Measurements from ENCODE around the gene ECE2.
A peak's percentile ranks its signal among the peaks of the same experiment; 100 is the strongest.

The ECE2 gene

DNA sequence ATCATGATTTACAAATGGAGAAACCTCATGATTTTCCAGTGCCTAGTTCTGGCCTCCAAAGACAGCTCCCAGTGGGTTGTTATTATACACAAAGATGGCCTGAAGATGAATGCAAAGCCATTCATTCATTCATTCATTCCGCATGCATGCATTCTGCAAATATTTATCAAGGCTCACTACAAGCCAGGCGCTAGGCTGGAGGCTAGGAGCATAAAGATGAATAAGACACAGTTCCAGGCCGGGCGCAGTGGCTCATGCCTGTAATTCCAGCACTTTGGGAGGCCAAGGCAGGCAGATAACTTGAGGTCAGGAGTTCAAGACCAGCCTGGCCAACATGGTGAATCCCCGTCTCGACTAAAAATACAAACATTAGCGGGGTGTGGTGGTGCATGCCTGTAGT, 20.8 kb downstream of the ECE2 start:
- Histone ChIP-seq H3K4me3 (ENCODE audit: low read depth, low read length, poor library complexity, severe bottlenecking) (no peak overlapping the region), H3K4me2 (ENCODE audit: low read length) (no peak overlapping the region), H3K4me1 (ENCODE audit: insufficient read depth, low read length, severe bottlenecking) (peaks cover 19% of the 10 kb centered on the region), H3K79me2 (ENCODE audit: insufficient read depth, low read length) (peaks cover 15% of the 10 kb centered on the region), H3K27ac (ENCODE audit: low read depth, low read length, poor library complexity, severe bottlenecking) (no peak overlapping the region), H3K9me3 (ENCODE audit: low read length) (no peaks in the 10 kb centered on the region), H3K36me3 (ENCODE audit: insufficient read depth, low read length) (peaks cover 17% of the 10 kb centered on the region), H3K9me2 (ENCODE audit: low read depth, low read length) (no peaks in the 10 kb centered on the region), H3K9ac (ENCODE audit: low read length) (no peak overlapping the region), H3K27me3 (ENCODE audit: insufficient read depth, low read length) (no peaks in the 10 kb centered on the region), H3F3A (ENCODE audit: insufficient read depth, low read length) (no peaks in the 10 kb centered on the region), H2AFZ (ENCODE audit: low read length) (no peak overlapping the region), H4K20me1 (ENCODE audit: insufficient read depth, low read length) (no peaks in the 10 kb centered on the region)
- TF ChIP-seq, protein P1, sequence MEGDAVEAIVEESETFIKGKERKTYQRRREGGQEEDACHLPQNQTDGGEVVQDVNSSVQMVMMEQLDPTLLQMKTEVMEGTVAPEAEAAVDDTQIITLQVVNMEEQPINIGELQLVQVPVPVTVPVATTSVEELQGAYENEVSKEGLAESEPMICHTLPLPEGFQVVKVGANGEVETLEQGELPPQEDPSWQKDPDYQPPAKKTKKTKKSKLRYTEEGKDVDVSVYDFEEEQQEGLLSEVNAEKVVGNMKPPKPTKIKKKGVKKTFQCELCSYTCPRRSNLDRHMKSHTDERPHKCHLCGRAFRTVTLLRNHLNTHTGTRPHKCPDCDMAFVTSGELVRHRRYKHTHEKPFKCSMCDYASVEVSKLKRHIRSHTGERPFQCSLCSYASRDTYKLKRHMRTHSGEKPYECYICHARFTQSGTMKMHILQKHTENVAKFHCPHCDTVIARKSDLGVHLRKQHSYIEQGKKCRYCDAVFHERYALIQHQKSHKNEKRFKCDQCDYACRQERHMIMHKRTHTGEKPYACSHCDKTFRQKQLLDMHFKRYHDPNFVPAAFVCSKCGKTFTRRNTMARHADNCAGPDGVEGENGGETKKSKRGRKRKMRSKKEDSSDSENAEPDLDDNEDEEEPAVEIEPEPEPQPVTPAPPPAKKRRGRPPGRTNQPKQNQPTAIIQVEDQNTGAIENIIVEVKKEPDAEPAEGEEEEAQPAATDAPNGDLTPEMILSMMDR (IDR thresholded peaks at IDR 0.05; ENCODE audit: low read length) = no peak
- no peak for TF ChIP-seq EZH2 (IDR thresholded peaks at IDR 0.05; ENCODE audit: borderline replicate concordance, low read length)

DNA sequence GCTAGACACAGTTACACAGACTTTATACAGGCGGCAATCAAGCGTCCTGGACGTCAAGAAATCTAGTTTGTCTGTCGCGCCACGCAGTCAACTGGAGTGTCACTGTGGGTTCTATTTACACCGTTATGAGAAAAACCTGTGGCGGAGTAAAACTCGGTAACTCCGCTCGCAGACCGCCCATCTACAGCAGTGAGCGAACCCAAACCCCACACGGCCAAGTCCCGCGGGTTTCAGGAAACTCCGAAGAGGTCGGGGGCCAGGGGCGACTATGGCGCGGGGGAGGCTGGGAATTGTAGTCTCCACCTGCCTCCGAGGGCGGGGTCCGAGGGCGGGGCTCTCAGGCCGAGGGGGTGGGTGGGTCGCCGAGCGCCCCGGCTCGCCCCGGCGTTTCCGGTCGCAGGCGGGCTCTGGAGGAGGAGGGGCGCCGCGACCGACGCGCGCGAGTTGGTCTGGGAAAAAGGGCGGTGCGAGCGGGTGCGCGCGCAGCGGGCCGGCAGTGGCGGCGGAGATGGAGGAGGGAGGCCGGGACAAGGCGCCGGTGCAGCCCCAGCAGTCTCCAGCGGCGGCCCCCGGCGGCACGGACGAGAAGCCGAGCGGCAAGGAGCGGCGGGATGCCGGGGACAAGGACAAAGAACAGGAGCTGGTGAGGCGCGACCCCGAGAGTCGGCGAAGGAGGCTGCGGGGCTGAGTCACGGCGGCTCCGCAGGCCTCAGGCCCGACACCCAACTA, 23.1 kb downstream of the ECE2 start, which contains the start of gene PSMD2:
TSS of gene PSMD2 (plus strand) at position 483 of the 729 bp plus-strand sequence. CDS start at position 509, 26 bp downstream.
- Histone ChIP-seq H3F3A (ENCODE audit: insufficient read depth, low read length) (no peaks in the 10 kb centered on the region), H2AFZ (ENCODE audit: low read length) (peak within 1 kb of the TSS; percentile 42; the same call in 1 of the 2 replicates)
- TF ChIP-seq, protein P1 (IDR thresholded peaks at IDR 0.05; ENCODE audit: low read length) = no peak
- TF ChIP-seq EZH2 (IDR thresholded peaks at IDR 0.05; ENCODE audit: borderline replicate concordance, low read length) = no peak

DNA sequence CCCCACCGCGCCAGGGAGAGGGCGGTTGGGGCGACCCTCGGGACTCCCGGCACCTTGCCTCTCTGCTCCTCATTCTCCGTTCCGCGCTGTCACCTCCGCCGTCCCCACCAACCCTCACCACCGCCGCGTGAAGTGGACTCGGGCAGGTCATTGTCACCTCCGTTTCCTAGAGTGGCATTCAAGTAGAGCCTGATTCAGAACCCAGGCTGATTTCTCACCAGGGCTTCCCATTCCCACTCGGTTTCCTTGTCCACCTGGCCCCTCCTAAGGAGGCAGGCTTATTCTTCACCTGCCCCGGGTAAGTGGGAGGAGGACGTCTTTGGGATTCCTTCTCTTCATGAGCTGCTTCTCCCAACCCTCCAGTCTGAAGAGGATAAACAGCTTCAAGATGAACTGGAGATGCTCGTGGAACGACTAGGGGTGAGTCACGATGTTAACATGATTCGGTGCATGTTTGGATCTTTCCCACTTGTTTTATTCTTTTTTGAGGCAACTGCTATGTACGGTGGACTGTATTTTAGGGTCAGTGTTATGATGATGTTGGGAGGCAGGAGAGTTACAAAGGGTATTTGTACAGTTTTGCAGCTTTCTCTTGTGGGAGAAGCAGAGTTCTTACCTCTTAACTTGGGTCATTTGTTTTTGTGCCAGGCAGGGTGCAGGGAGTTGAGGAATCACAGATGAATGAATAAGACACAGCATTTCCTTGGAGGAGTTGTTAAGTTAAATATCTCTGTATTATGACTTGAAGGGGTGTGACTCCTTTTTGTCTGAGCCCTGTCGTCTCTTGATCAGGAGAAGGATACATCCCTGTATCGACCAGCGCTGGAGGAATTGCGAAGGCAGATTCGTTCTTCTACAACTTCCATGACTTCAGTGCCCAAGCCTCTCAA, 23.9 kb downstream of the ECE2 start:
- TF ChIP-seq EZH2 (IDR thresholded peaks at IDR 0.05; ENCODE audit: borderline replicate concordance, low read length) = no peak
- TF ChIP-seq, protein P1 (IDR thresholded peaks at IDR 0.05; ENCODE audit: low read length) = no peak
- Histone ChIP-seq H3K4me2 (ENCODE audit: low read length) (peak overlapping the region; percentile 75), H3K9me3 (ENCODE audit: low read length) (no peaks in the 10 kb centered on the region), H3K36me3 (ENCODE audit: insufficient read depth, low read length) (peaks cover 48% of the 10 kb centered on the region), H3K4me3 (ENCODE audit: low read depth, low read length, poor library complexity, severe bottlenecking) (peak overlapping the region; percentile 92), H3K79me2 (ENCODE audit: insufficient read depth, low read length) (peaks cover 15% of the 10 kb centered on the region), H3K9ac (ENCODE audit: low read length) (peak overlapping the region; percentile 93), H3K27me3 (ENCODE audit: insufficient read depth, low read length) (no peaks in the 10 kb centered on the region), H2AFZ (ENCODE audit: low read length) (no peak overlapping the region), H3F3A (ENCODE audit: insufficient read depth, low read length) (no peaks in the 10 kb centered on the region), H3K9me2 (ENCODE audit: low read depth, low read length) (no peaks in the 10 kb centered on the region), H4K20me1 (ENCODE audit: insufficient read depth, low read length) (no peaks in the 10 kb centered on the region), H3K27ac (ENCODE audit: low read depth, low read length, poor library complexity, severe bottlenecking) (no peak overlapping the region), H3K4me1 (ENCODE audit: insufficient read depth, low read length, severe bottlenecking) (peaks cover 19% of the 10 kb centered on the region)

More for the DNA sequence above, 23.1 kb downstream of the ECE2 start, which contains the start of gene PSMD2:
- Histone ChIP-seq H3K9me2 (ENCODE audit: low read depth, low read length) (no peaks in the 10 kb centered on the region), H3K9me3 (ENCODE audit: low read length) (no peaks in the 10 kb centered on the region), H3K4me2 (ENCODE audit: low read length) (peak within 1 kb of the TSS; percentile 89), H3K27ac (ENCODE audit: low read depth, low read length, poor library complexity, severe bottlenecking) (no peak within 1 kb of the TSS), H3K27me3 (ENCODE audit: insufficient read depth, low read length) (no peaks in the 10 kb centered on the region), H3K4me1 (ENCODE audit: insufficient read depth, low read length, severe bottlenecking) (peaks cover 19% of the 10 kb centered on the region), H3K79me2 (ENCODE audit: insufficient read depth, low read length) (peaks cover 15% of the 10 kb centered on the region), H4K20me1 (ENCODE audit: insufficient read depth, low read length) (no peaks in the 10 kb centered on the region), H3K9ac (ENCODE audit: low read length) (peak within 1 kb of the TSS; percentile 93), H3K4me3 (ENCODE audit: low read depth, low read length, poor library complexity, severe bottlenecking) (peak within 1 kb of the TSS; percentile 92), H3K36me3 (ENCODE audit: insufficient read depth, low read length) (peaks cover 40% of the 10 kb centered on the region)

Data from OCI-LY1 (cell line).